Measurements from ENCODE around the gene CTXN1.

GRCh38 chr19:7920519-7921301 lies 5.2 kb downstream of the CTXN1 start:
- TF ChIP-seq, protein P1, sequence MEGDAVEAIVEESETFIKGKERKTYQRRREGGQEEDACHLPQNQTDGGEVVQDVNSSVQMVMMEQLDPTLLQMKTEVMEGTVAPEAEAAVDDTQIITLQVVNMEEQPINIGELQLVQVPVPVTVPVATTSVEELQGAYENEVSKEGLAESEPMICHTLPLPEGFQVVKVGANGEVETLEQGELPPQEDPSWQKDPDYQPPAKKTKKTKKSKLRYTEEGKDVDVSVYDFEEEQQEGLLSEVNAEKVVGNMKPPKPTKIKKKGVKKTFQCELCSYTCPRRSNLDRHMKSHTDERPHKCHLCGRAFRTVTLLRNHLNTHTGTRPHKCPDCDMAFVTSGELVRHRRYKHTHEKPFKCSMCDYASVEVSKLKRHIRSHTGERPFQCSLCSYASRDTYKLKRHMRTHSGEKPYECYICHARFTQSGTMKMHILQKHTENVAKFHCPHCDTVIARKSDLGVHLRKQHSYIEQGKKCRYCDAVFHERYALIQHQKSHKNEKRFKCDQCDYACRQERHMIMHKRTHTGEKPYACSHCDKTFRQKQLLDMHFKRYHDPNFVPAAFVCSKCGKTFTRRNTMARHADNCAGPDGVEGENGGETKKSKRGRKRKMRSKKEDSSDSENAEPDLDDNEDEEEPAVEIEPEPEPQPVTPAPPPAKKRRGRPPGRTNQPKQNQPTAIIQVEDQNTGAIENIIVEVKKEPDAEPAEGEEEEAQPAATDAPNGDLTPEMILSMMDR (conservative IDR thresholded peaks at IDR 0.05; ENCODE audit: low read length): no peak
- TF ChIP-seq EZH2phosphoT487 (IDR thresholded peaks at IDR 0.05; ENCODE audit: borderline replicate concordance): no peak

Measured in Loucy (cell line).